Fibroblast of lung (primary cell): ENCODE data around the gene NFE2L3. TPM values are rescaled to one million over a fixed set of nuclear protein-coding genes. Genes with fewer than 3 reads are reported as not detected.

Experiments used
- DNase-seq, 2 donors: peaks; one replicate each; pipeline versions ENCODE4 v3.0.0 to v3.0.0-alpha.2; 2010; ENCODE audit warnings: low read depth in 2 of 2
- H2AFZ ChIP-seq: 2 replicates; pipeline ENCODE4 v1.5.1; 2012; ENCODE audit warnings: low read length, control low read depth, inconsistent platforms
- H3K27ac ChIP-seq: 2 replicates; pipeline ENCODE4 v1.5.1; 2011; ENCODE audit warnings: low read length, control low read depth; ENCODE audit not compliant: insufficient read depth
- H3K27me3 ChIP-seq: 2 replicates; pipeline ENCODE4 v1.5.1; 2011; ENCODE audit warnings: mild to moderate bottlenecking, low read length; ENCODE audit not compliant: control insufficient read depth, insufficient read depth
- H3K36me3 ChIP-seq: 2 replicates; pipeline ENCODE4 v1.5.1; 2011; ENCODE audit warnings: low read length; ENCODE audit not compliant: control insufficient read depth, insufficient read depth
- H3K4me1 ChIP-seq: 2 replicates; pipeline ENCODE4 v1.5.1; 2011; ENCODE audit warnings: low read length; ENCODE audit not compliant: control insufficient read depth, insufficient read depth; ENCODE audit errors: extremely low read depth
- H3K4me2 ChIP-seq: 2 replicates; pipeline ENCODE4 v1.5.1; 2011; ENCODE audit warnings: low read length, control low read depth; ENCODE audit not compliant: insufficient read depth; ENCODE audit errors: extremely low read depth
- H3K4me3 ChIP-seq, 4 experiments: fragments of 200-600 bp in 1 of 4; sonication (generic) in 1 of 4; replicated peaks in 1 of 4; 2 replicates each; pipeline ENCODE4 v1.5.1; 2011 to 2016; ENCODE audit warnings: low read length in 4 of 4, low read depth in 3 of 4, mild to moderate bottlenecking in 3 of 4, control low read depth in 2 of 4, inconsistent platforms in 1 of 4, mixed read lengths in 1 of 4; ENCODE audit not compliant: insufficient read depth in 1 of 4; ENCODE audit errors: control extremely low read depth in 1 of 4
- H3K79me2 ChIP-seq: 2 replicates; pipeline ENCODE4 v1.5.1; 2012; ENCODE audit warnings: mild to moderate bottlenecking, low read length, inconsistent platforms; ENCODE audit not compliant: control insufficient read depth, insufficient read depth
- H3K9ac ChIP-seq: 2 replicates; pipeline ENCODE4 v1.5.1; 2011; ENCODE audit warnings: mild to moderate bottlenecking, low read length, control low read depth; ENCODE audit not compliant: insufficient read depth
- H3K9me3 ChIP-seq: 2 replicates; pipeline ENCODE4 v1.5.1; 2012; ENCODE audit warnings: low read depth, low read length; ENCODE audit not compliant: control insufficient read depth, insufficient read depth
- H4K20me1 ChIP-seq: 2 replicates; pipeline ENCODE4 v1.5.1; 2011; ENCODE audit warnings: low read length; ENCODE audit not compliant: control insufficient read depth, insufficient read depth; ENCODE audit errors: extremely low read depth
- CTCF ChIP-seq, 2 donors: IDR thresholded peaks in 1 of 2; conservative IDR thresholded peaks in 1 of 2; 1 replicate in 1 of 2; 2 replicates in 1 of 2; pipeline ENCODE4 v1.5.1; 2011 to 2012; ENCODE audit warnings: low read length in 2 of 2, control low read depth in 1 of 2, inconsistent platforms in 1 of 2, low read depth in 1 of 2, mild to moderate bottlenecking in 1 of 2
- EZH2 ChIP-seq: IDR thresholded peaks from 2 replicates; pipeline ENCODE4 v1.5.1; 2012; ENCODE audit warnings: low read length, control low read depth, mild to moderate bottlenecking; ENCODE audit errors: missing control alignments
- polyA plus RNA-seq, 2 donors: library from polyadenylated mRNA; depleted of rRNA in 1 of 2; stranded (reverse) in 1 of 2; unstranded in 1 of 2; fragments of >200 nt; gene quantifications; 2 replicates each; pipeline ENCODE4 v1.2.1, GENCODE V29; 2011 to 2012; ENCODE audit warnings: missing spikeins in 1 of 2
- total RNA-seq: library from RNA; depleted of rRNA; stranded (reverse); fragments of >200 nt; gene quantifications from 2 replicates; pipeline ENCODE4 v1.2.1, GENCODE V29; 2014

NFE2L3 gene
- total and polyA plus RNA-seq, 2 donors (not counting 1 experiment from before 2014, with no cell fraction given) = 5.3 to 9.1 TPM

- DNase-seq = no peak
- H4K20me1 ChIP-seq = no peaks in the 10 kb centered on the region
- H3K4me1 ChIP-seq = no peaks in the 10 kb centered on the region
- TF ChIP-seq EZH2 (no peak), CTCF (conservative IDR thresholded peaks at IDR 0.05 in 1 of 2, IDR thresholded peaks at IDR 0.05 in 1 of 2; ENCODE audit: low read depth in 1 of 2, low read length in 2 of 2) (no peak)
- no peak overlapping the region for H3K4me3 ChIP-seq
- no peak overlapping the region for H2AFZ ChIP-seq
- H3K36me3 ChIP-seq = no peaks in the 10 kb centered on the region
- H3K9ac ChIP-seq = no peak overlapping the region
- H3K9me3 ChIP-seq = no peaks in the 10 kb centered on the region
- H3K79me2 ChIP-seq = no peaks in the 10 kb centered on the region
- H3K27me3 ChIP-seq = no peaks in the 10 kb centered on the region
- H3K4me2 ChIP-seq = no peak overlapping the region
- H3K27ac ChIP-seq = no peak overlapping the region
These were observed 14.8 kb downstream of the NFE2L3 start for GRCh38 chr7:26166684-26167266.

GRCh38 chr7:26167303-26167934 lies 15.4 kb downstream of the NFE2L3 start:
- TF ChIP-seq CTCF (conservative IDR thresholded peaks at IDR 0.05 in 1 of 2, IDR thresholded peaks at IDR 0.05 in 1 of 2; ENCODE audit: low read depth in 1 of 2, low read length in 2 of 2) (no peak), EZH2 (no peak)
- Histone ChIP-seq H3K79me2 (no peaks in the 10 kb centered on the region), H3K27me3 (no peaks in the 10 kb centered on the region), H3K27ac (no peak overlapping the region), H2AFZ (no peak overlapping the region), H3K4me2 (no peak overlapping the region), H3K9me3 (no peaks in the 10 kb centered on the region), H3K9ac (no peak overlapping the region), H3K4me3 (no peak overlapping the region), H3K4me1 (no peaks in the 10 kb centered on the region), H4K20me1 (no peaks in the 10 kb centered on the region), H3K36me3 (no peaks in the 10 kb centered on the region)
- no peak for DNase-seq

GRCh38 chr7:26168458-26169023 lies 16.5 kb downstream of the NFE2L3 start:
- TF ChIP-seq EZH2 (no peak), CTCF (conservative IDR thresholded peaks at IDR 0.05 in 1 of 2, IDR thresholded peaks at IDR 0.05 in 1 of 2; ENCODE audit: low read depth in 1 of 2, low read length in 2 of 2) (no peak)
- Histone ChIP-seq H3K27ac (no peak overlapping the region), H3K27me3 (no peaks in the 10 kb centered on the region), H3K9me3 (no peaks in the 10 kb centered on the region), H3K79me2 (no peaks in the 10 kb centered on the region), H2AFZ (no peak overlapping the region), H3K4me1 (no peaks in the 10 kb centered on the region), H3K4me2 (no peak overlapping the region), H3K9ac (no peak overlapping the region), H4K20me1 (no peaks in the 10 kb centered on the region), H3K36me3 (no peaks in the 10 kb centered on the region), H3K4me3 (no peak overlapping the region)
- no peak for DNase-seq
